Trophoblast cell (in vitro differentiated cells and primary cell): ENCODE data around the gene GOLGA1.

Experiments
- DNase-seq, 2 donors: peaks; one replicate each; pipeline ENCODE4 v3.0.0-alpha.2; 2016
- H2AFZ ChIP-seq: 2 replicates; pipeline ENCODE4 v1.6.1; 2013; ENCODE audit warnings: low read length, moderate library complexity, mild to moderate bottlenecking; ENCODE audit not compliant: insufficient read depth, poor library complexity
- H2AK5ac ChIP-seq: 2 replicates; pipeline ENCODE4 v1.6.1; 2013; ENCODE audit warnings: mild to moderate bottlenecking, low read length
- H2BK120ac ChIP-seq: 2 replicates; pipeline ENCODE4 v1.6.1; 2013; ENCODE audit warnings: low read length, mild to moderate bottlenecking, moderate library complexity; ENCODE audit not compliant: insufficient read depth, poor library complexity
- H2BK12ac ChIP-seq: 2 replicates; pipeline ENCODE4 v1.6.1; 2013; ENCODE audit warnings: mild to moderate bottlenecking, low read length, moderate library complexity
- H2BK5ac ChIP-seq: 2 replicates; pipeline ENCODE4 v1.6.1; 2013; ENCODE audit warnings: low read length, low read depth, moderate library complexity, mild to moderate bottlenecking; ENCODE audit not compliant: poor library complexity
- H3K14ac ChIP-seq: 2 replicates; pipeline ENCODE4 v1.6.1; 2013; ENCODE audit warnings: mild to moderate bottlenecking, low read length
- H3K18ac ChIP-seq: 2 replicates; pipeline ENCODE4 v1.6.1; 2013; ENCODE audit warnings: mild to moderate bottlenecking, low read length
- H3K23ac ChIP-seq: 2 replicates; pipeline ENCODE4 v1.6.1; 2013; ENCODE audit warnings: low read length
- H3K27ac ChIP-seq: 2 replicates; pipeline ENCODE4 v1.5.1; 2013; ENCODE audit warnings: low read depth, mild to moderate bottlenecking, inconsistent platforms, low read length, moderate library complexity
- H3K27me3 ChIP-seq: 2 replicates; pipeline ENCODE4 v1.6.1; 2013; ENCODE audit warnings: inconsistent platforms, mild to moderate bottlenecking, low read length, moderate library complexity; ENCODE audit not compliant: insufficient read depth
- H3K36me3 ChIP-seq, 2 experiments: 1 replicate in 1 of 2; 2 replicates in 1 of 2; pipeline ENCODE4 v1.6.1; 2013; ENCODE audit warnings: low read length in 2 of 2, mild to moderate bottlenecking in 2 of 2, moderate library complexity in 1 of 2; ENCODE audit not compliant: insufficient read depth in 2 of 2, control insufficient read depth in 1 of 2
- H3K4ac ChIP-seq: 2 replicates; pipeline ENCODE4 v1.6.1; 2013; ENCODE audit warnings: low read depth, mild to moderate bottlenecking, low read length, moderate library complexity
- H3K4me1 ChIP-seq, 2 experiments: 1 replicate in 1 of 2; 2 replicates in 1 of 2; pipeline ENCODE4 v1.6.1; 2013; ENCODE audit warnings: low read length in 2 of 2, mild to moderate bottlenecking in 2 of 2, moderate library complexity in 1 of 2; ENCODE audit not compliant: insufficient read depth in 2 of 2, control insufficient read depth in 1 of 2
- H3K4me2 ChIP-seq: 2 replicates; pipeline ENCODE4 v1.6.1; 2013; ENCODE audit warnings: inconsistent platforms, mild to moderate bottlenecking, low read length, moderate library complexity
- H3K4me3 ChIP-seq: 2 replicates; pipeline ENCODE4 v1.5.1; 2013; ENCODE audit warnings: mild to moderate bottlenecking, low read depth, low read length, inconsistent platforms
- H3K79me1 ChIP-seq: one replicate; pipeline ENCODE4 v1.6.1; 2013; ENCODE audit warnings: low read length
- H3K79me2 ChIP-seq: 2 replicates; pipeline ENCODE4 v1.6.1; 2013; ENCODE audit warnings: low read length, mild to moderate bottlenecking; ENCODE audit not compliant: control insufficient read depth, insufficient read depth, poor library complexity
- H3K9ac ChIP-seq: 2 replicates; pipeline ENCODE4 v1.6.1; 2013; ENCODE audit warnings: mild to moderate bottlenecking, low read length
- H3K9me3 ChIP-seq: 2 replicates; pipeline ENCODE4 v1.6.1; 2013; ENCODE audit warnings: low read depth, mild to moderate bottlenecking, control low read depth, inconsistent platforms, low read length; ENCODE audit not compliant: insufficient read depth
- H4K12ac ChIP-seq: 2 replicates; pipeline ENCODE4 v1.6.1; 2013; ENCODE audit warnings: low read depth, mild to moderate bottlenecking, low read length, moderate library complexity
- H4K8ac ChIP-seq: 2 replicates; pipeline ENCODE4 v1.6.1; 2013; ENCODE audit warnings: low read depth, mild to moderate bottlenecking, low read length, moderate library complexity
- H4K91ac ChIP-seq: one replicate; pipeline ENCODE4 v1.6.1; 2013; ENCODE audit warnings: low read depth, mild to moderate bottlenecking, low read length, moderate library complexity
- WGBS: extraction: QIAGEN DNeasy Blood & Tissue Kit; methylation state at CpG from one replicate; pipeline ENCODE4 v1.1.7; 2013; ENCODE audit warnings: missing lambda C conversion rate; ENCODE audit not compliant: insufficient read length, insufficient coverage; ENCODE audit errors: extremely low coverage; 5-methylcytosine and 5-hydroxymethylcytosine counted together

GOLGA1 gene

GRCh38 chr9:124859803-124860581 is 80.9 kb downstream of the GOLGA1 start:
- Histone ChIP-seq H3K9ac (peak overlapping the region; percentile 100), H2BK120ac (no peak overlapping the region), H3K27me3 (no peaks in the 10 kb centered on the region), H3K9me3 (no peaks in the 10 kb centered on the region), H2BK5ac (no peak overlapping the region), H3K18ac (no peak overlapping the region), H3K4ac (peak overlapping the region; percentile 94), H3K4me3 (no peak overlapping the region), H3K79me2 (peaks cover 16% of the 10 kb centered on the region), H2AFZ (no peak overlapping the region), H4K91ac (no peak overlapping the region), H4K8ac (no peak overlapping the region), H4K12ac (no peak overlapping the region), H3K27ac (no peak overlapping the region), H3K23ac (no peak overlapping the region), H2BK12ac (no peak overlapping the region), H3K4me2 (peak overlapping the region; percentile 90), H2AK5ac (no peak overlapping the region), H3K4me1 (peaks cover 7 to 14% of the 10 kb centered on the region in 2 experiments), H3K36me3 (peaks cover 44 to 50% of the 10 kb centered on the region in 2 experiments), H3K14ac (no peak overlapping the region), H3K79me1 (peaks cover 11% of the 10 kb centered on the region)
- WGBS: no CpG with 5 or more reads among the region's 10 CpGs
- DNase-seq: no peak

- no peak overlapping the region for H3K4ac ChIP-seq
- H3K4me1 ChIP-seq: peaks cover 7 to 14% of the 10 kb centered on the region in 2 experiments
- H3K27ac ChIP-seq: no peak overlapping the region
- H3K79me1 ChIP-seq: peaks cover 11% of the 10 kb centered on the region
- H3K9ac ChIP-seq: no peak overlapping the region
- DNase-seq: no peak
- H3K18ac ChIP-seq: no peak overlapping the region
- no peak overlapping the region for H2BK5ac ChIP-seq
- no peak overlapping the region for H4K91ac ChIP-seq
- no peak overlapping the region for H4K12ac ChIP-seq
- H3K27me3 ChIP-seq: no peaks in the 10 kb centered on the region
- H2BK12ac ChIP-seq: no peak overlapping the region
- no peak overlapping the region for H4K8ac ChIP-seq
- H3K4me2 ChIP-seq: no peak overlapping the region
- H3K14ac ChIP-seq: no peak overlapping the region
- H2BK120ac ChIP-seq: no peak overlapping the region
- H3K23ac ChIP-seq: no peak overlapping the region
- peaks cover 44 to 50% of the 10 kb centered on the region in 2 experiments for H3K36me3 ChIP-seq
- WGBS: no CpG with 5 or more reads among the region's 9 CpGs
- H3K79me2 ChIP-seq: peaks cover 16% of the 10 kb centered on the region
- no peak overlapping the region for H3K4me3 ChIP-seq
- no peak overlapping the region for H2AK5ac ChIP-seq
- no peaks in the 10 kb centered on the region for H3K9me3 ChIP-seq
- no peak overlapping the region for H2AFZ ChIP-seq
Observed at GRCh38 chr9:124858330-124859046, 82.4 kb downstream of the GOLGA1 start.

- H3K9ac ChIP-seq: peak overlapping the region; percentile 53
- H2BK5ac ChIP-seq: no peak overlapping the region
- H2AFZ ChIP-seq: no peak overlapping the region
- no peak for DNase-seq
- H3K79me1 ChIP-seq: peaks cover 14% of the 10 kb centered on the region
- no peak overlapping the region for H3K4me3 ChIP-seq
- no peak overlapping the region for H4K91ac ChIP-seq
- H3K18ac ChIP-seq: no peak overlapping the region
- H3K79me2 ChIP-seq: peaks cover 16% of the 10 kb centered on the region
- no peak overlapping the region for H3K4ac ChIP-seq
- no peaks in the 10 kb centered on the region for H3K9me3 ChIP-seq
- no peak overlapping the region for H4K8ac ChIP-seq
- no CpG with 5 or more reads among the region's 24 CpGs for WGBS
- no peak overlapping the region for H3K4me2 ChIP-seq
- no peak overlapping the region for H2BK120ac ChIP-seq
- H3K27me3 ChIP-seq: no peaks in the 10 kb centered on the region
- H3K23ac ChIP-seq: no peak overlapping the region
- H2BK12ac ChIP-seq: no peak overlapping the region
- peaks cover 44 to 50% of the 10 kb centered on the region in 2 experiments for H3K36me3 ChIP-seq
- H4K12ac ChIP-seq: no peak overlapping the region
- H2AK5ac ChIP-seq: no peak overlapping the region
- H3K4me1 ChIP-seq: peaks cover 8 to 15% of the 10 kb centered on the region in 2 experiments
- no peak overlapping the region for H3K14ac ChIP-seq
- H3K27ac ChIP-seq: no peak overlapping the region
Observed at GRCh38 chr9:124857533-124858162, 83.2 kb downstream of the GOLGA1 start.

DNA sequence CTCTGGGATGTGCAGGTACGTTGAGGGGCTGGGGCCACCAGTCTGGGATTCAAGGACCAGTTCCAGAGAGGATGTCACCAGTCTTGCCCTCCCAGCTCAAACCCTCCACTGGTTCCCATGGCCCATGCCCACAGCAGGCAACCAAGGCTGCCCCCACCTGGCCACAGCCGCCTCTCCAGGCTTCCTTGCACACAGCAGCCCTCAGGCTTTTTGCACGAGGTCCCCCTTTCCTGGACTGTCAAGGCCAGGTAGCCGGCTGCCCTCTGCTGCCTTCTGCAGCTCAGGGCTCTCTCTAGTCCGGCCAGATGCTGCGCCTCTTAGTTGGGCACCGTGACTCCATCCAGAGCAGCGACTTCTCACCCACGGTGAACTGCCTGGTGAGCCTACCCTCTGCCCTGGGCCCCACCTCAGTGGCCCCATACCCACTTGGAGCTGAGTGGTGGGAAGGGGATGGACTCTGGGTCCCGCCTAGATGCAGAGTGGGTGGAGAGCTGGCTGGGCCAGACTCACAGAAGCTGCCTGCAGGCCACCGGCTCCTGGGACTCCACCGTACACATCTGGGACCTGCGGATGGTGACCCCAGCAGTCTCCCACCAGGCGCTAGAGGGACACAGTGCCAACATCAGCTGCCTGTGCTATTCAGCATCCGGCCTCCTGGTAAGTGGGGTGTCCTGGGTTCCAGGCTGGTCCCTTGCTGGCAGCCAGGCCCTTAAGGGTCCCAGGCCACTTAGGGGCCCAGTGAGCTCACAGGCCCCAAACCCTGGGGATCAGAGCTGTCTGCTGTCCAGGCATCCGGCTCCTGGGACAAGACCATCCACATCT is 84.7 kb downstream of the GOLGA1 start:
- H3K36me3 ChIP-seq: peaks cover 44 to 50% of the 10 kb centered on the region in 2 experiments
- H3K4ac ChIP-seq: no peak overlapping the region
- H2BK120ac ChIP-seq: no peak overlapping the region
- no peak overlapping the region for H2BK5ac ChIP-seq
- peaks cover 17% of the 10 kb centered on the region for H3K79me1 ChIP-seq
- no CpG with 5 or more reads among the region's 16 CpGs for WGBS
- H4K91ac ChIP-seq: no peak overlapping the region
- no peak overlapping the region for H4K8ac ChIP-seq
- H3K9ac ChIP-seq: no peak overlapping the region
- peaks cover 19% of the 10 kb centered on the region for H3K79me2 ChIP-seq
- no peak overlapping the region for H4K12ac ChIP-seq
- no peak overlapping the region for H3K4me2 ChIP-seq
- peaks cover 21 to 28% of the 10 kb centered on the region in 2 experiments for H3K4me1 ChIP-seq
- no peak overlapping the region for H3K14ac ChIP-seq
- H3K27ac ChIP-seq: no peak overlapping the region
- H2BK12ac ChIP-seq: no peak overlapping the region
- H3K27me3 ChIP-seq: no peaks in the 10 kb centered on the region
- no peak overlapping the region for H2AK5ac ChIP-seq
- DNase-seq: peak in 1 of 2 donors; percentile 27
- no peak overlapping the region for H2AFZ ChIP-seq
- H3K9me3 ChIP-seq: no peaks in the 10 kb centered on the region
- no peak overlapping the region for H3K4me3 ChIP-seq
- no peak overlapping the region for H3K23ac ChIP-seq
- no peak overlapping the region for H3K18ac ChIP-seq
